Endodermal cell (in vitro differentiated cells): ENCODE results near the gene SIX4. TPM values are rescaled to one million over a fixed set of nuclear protein-coding genes. Genes with fewer than 3 reads are reported as not detected.

Experiments
- DNase-seq: peaks from one replicate; pipeline ENCODE4 v3.0.0-alpha.2; 2017
- H3K27ac ChIP-seq: 2 replicates; pipeline ENCODE4 v1.5.1; 2013; ENCODE audit warnings: mild to moderate bottlenecking, low read depth, low read length, moderate library complexity
- H3K27me3 ChIP-seq: 2 replicates; pipeline ENCODE4 v1.6.1; 2013; ENCODE audit warnings: mild to moderate bottlenecking, low read length, moderate library complexity; ENCODE audit not compliant: insufficient read depth, control insufficient read depth, poor library complexity, severe bottlenecking
- H3K36me3 ChIP-seq: 2 replicates; pipeline ENCODE4 v1.7.0; 2013; ENCODE audit warnings: mild to moderate bottlenecking, low read length, moderate library complexity; ENCODE audit not compliant: control insufficient read depth, insufficient read depth
- H3K4me1 ChIP-seq: one replicate; pipeline ENCODE4 v1.7.0; 2013; ENCODE audit warnings: low read length; ENCODE audit not compliant: control insufficient read depth, insufficient read depth
- H3K4me3 ChIP-seq: 2 replicates; pipeline ENCODE4 v1.5.1; 2013; ENCODE audit warnings: mild to moderate bottlenecking, low read length, moderate library complexity
- H3K9ac ChIP-seq: 2 replicates; pipeline ENCODE4 v1.6.1; 2013; ENCODE audit warnings: mild to moderate bottlenecking, low read length, moderate library complexity; ENCODE audit not compliant: poor library complexity, severe bottlenecking; ENCODE audit errors: extremely low read depth
- H3K9me3 ChIP-seq: 2 replicates; pipeline ENCODE4 v1.6.1; 2013; ENCODE audit warnings: mild to moderate bottlenecking, low read length, moderate library complexity; ENCODE audit not compliant: control insufficient read depth
- H3K27ac Mint-ChIP-seq: 2 replicates; pipeline ENCODE4 v1.8.0; 2020; ENCODE audit warnings: mixed read lengths
- H3K27me3 Mint-ChIP-seq: 2 replicates; pipeline ENCODE4 v1.8.0; 2021; ENCODE audit warnings: mild to moderate bottlenecking, mixed read lengths; ENCODE audit not compliant: insufficient read depth
- H3K36me3 Mint-ChIP-seq: 2 replicates; pipeline ENCODE4 v1.8.0; 2020; ENCODE audit warnings: low read depth, mixed read lengths
- H3K4me1 Mint-ChIP-seq: 2 replicates; pipeline ENCODE4 v1.8.0; 2020; ENCODE audit warnings: mixed read lengths
- H3K4me3 Mint-ChIP-seq: 2 replicates; pipeline ENCODE4 v1.8.0; 2020; ENCODE audit warnings: mild to moderate bottlenecking, moderate library complexity, mixed read lengths
- H3K9me3 Mint-ChIP-seq: 2 replicates; pipeline ENCODE4 v1.8.0; 2020; ENCODE audit warnings: mild to moderate bottlenecking, mixed read lengths
- WGBS, 2 experiments: methylation state at CpG; one replicate each; pipeline versions ENCODE4 v1.1.5 to v1.1.7; 2013; ENCODE audit warnings: missing lambda C conversion rate in 2 of 2, mixed read lengths in 1 of 2; ENCODE audit not compliant: insufficient coverage in 1 of 2, insufficient read length in 1 of 2; 5-methylcytosine and 5-hydroxymethylcytosine counted together
- total RNA-seq, 2 donors: library from RNA; stranded (reverse); fragmentation: NEBNext Ultra II Directional in 1 of 2; extraction: Animal tissue kit (Norgen Biotek cat#: 25700) in 1 of 2; gene quantifications; 2 replicates in 1 of 2; 3 replicates in 1 of 2; pipeline ENCODE4 v1.2.1, GENCODE V29; 2021
- TF ChIP-seq, protein P1 (sequence below): fragments of 200-600 bp; sonication (generic); conservative IDR thresholded peaks from 2 replicates; pipeline ENCODE4 v1.5.0; 2021; ENCODE audit warnings: antibody characterized with exemption, mild to moderate bottlenecking

Gene SIX4
- total RNA-seq, 2 donors from 2014 or later: 5.6 to 9.8 TPM

DNA sequence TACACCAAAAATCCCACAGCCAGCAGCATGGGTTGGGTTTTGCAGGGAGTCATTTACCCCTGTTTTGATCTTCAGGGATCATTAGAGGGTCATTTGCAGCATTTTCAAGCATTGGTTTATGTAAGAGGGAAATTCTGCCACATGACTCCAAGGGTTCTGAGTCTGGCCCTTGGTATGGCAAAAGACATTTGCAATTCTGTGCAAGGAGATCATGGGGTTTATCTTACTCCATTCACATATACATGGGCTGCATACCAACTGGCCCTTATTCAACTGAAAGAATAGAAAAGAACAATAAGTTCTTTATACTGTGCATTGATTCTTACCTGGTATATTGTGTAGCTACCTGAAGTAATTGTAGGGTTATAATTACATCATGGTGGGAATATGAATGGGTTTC is 13.7 kb downstream of the SIX4 start:
- H3K4me3 Mint-ChIP-seq: no peak overlapping the region

DNA sequence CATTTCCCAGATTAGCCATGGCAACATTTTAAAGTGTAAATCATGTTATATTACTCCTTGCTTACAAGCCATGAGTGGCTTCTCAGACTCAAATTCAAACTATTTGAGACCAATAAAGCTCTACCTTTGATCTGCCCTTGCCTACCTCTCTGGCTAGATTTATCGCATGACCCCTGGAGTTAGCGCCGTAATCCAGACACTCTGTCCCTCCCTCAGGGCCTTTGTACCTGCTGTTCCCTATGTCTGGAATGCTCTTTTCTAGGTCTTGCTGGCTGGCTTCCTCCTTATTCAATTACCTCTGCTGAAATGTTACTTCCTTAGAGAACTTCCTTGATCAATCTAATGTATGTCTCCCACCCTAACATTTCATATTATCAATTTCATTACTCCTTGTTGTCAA is 16.3 kb downstream of the SIX4 start:
- Mint-ChIP-seq H3K36me3 (no peaks in the 10 kb centered on the region), H3K27ac (no peak overlapping the region), H3K27me3 (peaks cover 12% of the 10 kb centered on the region), H3K4me1 (no peaks in the 10 kb centered on the region), H3K4me3 (no peak overlapping the region), H3K9me3 (no peaks in the 10 kb centered on the region)
- H3K27me3 ChIP-seq: peaks cover 19% of the 10 kb centered on the region
- 87 to 94% methylated on average over 3 of the region's 3 CpGs for WGBS, 2 experiments
- H3K9ac ChIP-seq: no peak overlapping the region
- no peak overlapping the region for H3K27ac ChIP-seq
- no peak for DNase-seq
- no peaks in the 10 kb centered on the region for H3K4me1 ChIP-seq
- H3K36me3 ChIP-seq: peaks cover 10% of the 10 kb centered on the region
- no peaks in the 10 kb centered on the region for H3K9me3 ChIP-seq
- TF ChIP-seq, protein P1, sequence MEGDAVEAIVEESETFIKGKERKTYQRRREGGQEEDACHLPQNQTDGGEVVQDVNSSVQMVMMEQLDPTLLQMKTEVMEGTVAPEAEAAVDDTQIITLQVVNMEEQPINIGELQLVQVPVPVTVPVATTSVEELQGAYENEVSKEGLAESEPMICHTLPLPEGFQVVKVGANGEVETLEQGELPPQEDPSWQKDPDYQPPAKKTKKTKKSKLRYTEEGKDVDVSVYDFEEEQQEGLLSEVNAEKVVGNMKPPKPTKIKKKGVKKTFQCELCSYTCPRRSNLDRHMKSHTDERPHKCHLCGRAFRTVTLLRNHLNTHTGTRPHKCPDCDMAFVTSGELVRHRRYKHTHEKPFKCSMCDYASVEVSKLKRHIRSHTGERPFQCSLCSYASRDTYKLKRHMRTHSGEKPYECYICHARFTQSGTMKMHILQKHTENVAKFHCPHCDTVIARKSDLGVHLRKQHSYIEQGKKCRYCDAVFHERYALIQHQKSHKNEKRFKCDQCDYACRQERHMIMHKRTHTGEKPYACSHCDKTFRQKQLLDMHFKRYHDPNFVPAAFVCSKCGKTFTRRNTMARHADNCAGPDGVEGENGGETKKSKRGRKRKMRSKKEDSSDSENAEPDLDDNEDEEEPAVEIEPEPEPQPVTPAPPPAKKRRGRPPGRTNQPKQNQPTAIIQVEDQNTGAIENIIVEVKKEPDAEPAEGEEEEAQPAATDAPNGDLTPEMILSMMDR: no peak
- H3K4me3 ChIP-seq: no peak overlapping the region

More for the DNA sequence above, 13.7 kb downstream of the SIX4 start:
- Histone ChIP-seq H3K9me3 (no peaks in the 10 kb centered on the region), H3K4me3 (no peak overlapping the region), H3K4me1 (no peaks in the 10 kb centered on the region), H3K27me3 (peaks cover 19% of the 10 kb centered on the region), H3K9ac (no peak overlapping the region), H3K36me3 (peaks cover 20% of the 10 kb centered on the region), H3K27ac (no peak overlapping the region)
- TF ChIP-seq, protein P1: no peak
- Mint-ChIP-seq H3K4me1 (no peaks in the 10 kb centered on the region), H3K27ac (no peak overlapping the region), H3K36me3 (peaks cover 12% of the 10 kb centered on the region), H3K9me3 (no peaks in the 10 kb centered on the region), H3K27me3 (peaks cover 21% of the 10 kb centered on the region)
- no peak for DNase-seq

DNA sequence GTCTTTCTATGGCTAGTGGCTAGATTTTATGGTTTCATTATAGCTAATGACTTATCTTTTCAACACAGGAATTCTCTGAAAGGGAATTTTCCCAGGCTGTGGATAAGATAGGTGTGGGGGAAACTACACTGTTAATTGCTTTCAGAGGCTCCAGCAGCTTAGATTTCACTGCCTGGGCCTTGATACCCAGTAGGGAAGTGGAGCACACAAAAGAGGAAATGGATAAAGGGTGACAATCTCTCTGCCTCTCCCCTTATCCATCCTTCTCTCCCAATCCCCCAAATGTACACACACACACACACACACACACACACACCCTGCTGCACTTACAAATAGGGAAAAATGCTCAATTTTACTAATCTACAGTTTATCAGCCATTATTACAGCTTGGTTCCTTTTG is 19.1 kb downstream of the SIX4 start:
- Histone ChIP-seq H3K36me3 (no peaks in the 10 kb centered on the region), H3K27ac (no peak overlapping the region), H3K9ac (no peak overlapping the region), H3K27me3 (peaks cover 19% of the 10 kb centered on the region), H3K4me3 (no peak overlapping the region), H3K9me3 (peaks cover 15% of the 10 kb centered on the region), H3K4me1 (no peaks in the 10 kb centered on the region)
- H3K36me3 Mint-ChIP-seq: peaks cover 2% of the 10 kb centered on the region
- H3K9me3 Mint-ChIP-seq: peaks cover 23% of the 10 kb centered on the region
- H3K27me3 Mint-ChIP-seq: peaks cover 12% of the 10 kb centered on the region
- H3K27ac Mint-ChIP-seq: no peak overlapping the region
- H3K4me3 Mint-ChIP-seq: no peak overlapping the region
- H3K4me1 Mint-ChIP-seq: no peaks in the 10 kb centered on the region
- DNase-seq: no peak
- TF ChIP-seq, protein P1: no peak
